Thoracic aorta (tissue), 2 donors: ENCODE data around the gene MYRIP. TPM values are rescaled to one million over a fixed set of nuclear protein-coding genes. Genes with fewer than 3 reads are reported as not detected.

Experiments used
- ATAC-seq: fragments of 150-250 bp; one replicate; pipeline ENCODE4 v1.8.0; 2017; ENCODE audit warnings: low read depth; ENCODE audit not compliant: insufficient number of reproducible peaks, low FRiP score
- DNase-seq: peaks from one replicate; pipeline ENCODE4 v3.0.0-alpha.2; 2020; ENCODE audit warnings: low spot score
- H3K27ac ChIP-seq, 2 donors: fragments of 200-600 bp; sonication (generic); 1 replicate in 1 of 2; 2 replicates in 1 of 2; pipeline ENCODE4 v1.5.1; 2016; ENCODE audit warnings: mild to moderate bottlenecking in 2 of 2, moderate library complexity in 2 of 2
- H3K27me3 ChIP-seq: fragments of 200-600 bp; sonication (generic); replicated peaks from 2 replicates; pipeline ENCODE4 v1.6.0; 2016; ENCODE audit warnings: mild to moderate bottlenecking; ENCODE audit not compliant: insufficient read depth
- H3K36me3 ChIP-seq: fragments of 200-600 bp; sonication (generic); one replicate; pipeline ENCODE4 v1.5.1; 2016
- H3K4me1 ChIP-seq, 2 donors: fragments of 200-600 bp; sonication (generic); 1 replicate in 1 of 2; 2 replicates in 1 of 2; pipeline versions ENCODE4 v1.5.1 to v1.6.0; 2016; ENCODE audit warnings: low read depth in 2 of 2, mild to moderate bottlenecking in 1 of 2; ENCODE audit not compliant: control insufficient read depth in 1 of 2
- H3K4me3 ChIP-seq: fragments of 200-600 bp; sonication (generic); 2 replicates; pipeline ENCODE4 v1.5.1; 2016; ENCODE audit warnings: mild to moderate bottlenecking
- H3K9me3 ChIP-seq: fragments of 200-600 bp; sonication (generic); 2 replicates; pipeline ENCODE4 v1.5.1; 2016
- CTCF ChIP-seq: fragments of 200-600 bp; sonication (generic); IDR thresholded peaks from one replicate; pipeline ENCODE4 v1.5.1; 2019; ENCODE audit warnings: antibody characterized with exemption
- total RNA-seq, 2 donors: library from RNA; depleted of rRNA; stranded (reverse); fragments of >200 nt; gene quantifications; one replicate each; pipeline versions ENCODE4 v1.1.0 to v1.2.3, GENCODE V29; 2016

Gene MYRIP
- total RNA-seq, 2 donors from 2014 or later = 1.5 to 5.1 TPM

DNA sequence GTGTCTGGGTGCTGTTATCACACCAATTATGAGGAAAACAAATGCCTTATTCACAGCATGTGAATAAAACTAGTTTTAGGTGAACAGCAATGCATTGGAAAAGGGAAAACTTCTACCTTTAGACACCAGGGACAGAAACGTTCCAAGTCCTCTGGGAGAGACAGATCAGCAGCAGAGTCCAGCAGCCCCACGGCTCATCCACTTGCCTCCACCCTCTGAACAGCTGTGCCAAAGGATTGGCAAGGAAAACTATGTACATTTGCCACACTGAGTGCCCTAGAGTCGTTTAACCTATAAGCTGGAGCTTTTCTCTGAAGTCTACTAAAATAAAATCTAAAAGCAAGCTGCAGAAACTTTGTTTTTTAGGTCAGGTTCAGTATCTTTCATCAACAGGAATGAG is 392.4 kb downstream of the MYRIP start:
- no peak for ATAC-seq
- H3K27ac ChIP-seq = no peak overlapping the region
- TF ChIP-seq CTCF = no peak
- H3K9me3 ChIP-seq = no peaks in the 10 kb centered on the region
- no peak overlapping the region for H3K4me3 ChIP-seq
- no peaks in the 10 kb centered on the region for H3K4me1 ChIP-seq
- H3K36me3 ChIP-seq = no peaks in the 10 kb centered on the region
- no peak for DNase-seq
- no peaks in the 10 kb centered on the region for H3K27me3 ChIP-seq

DNA sequence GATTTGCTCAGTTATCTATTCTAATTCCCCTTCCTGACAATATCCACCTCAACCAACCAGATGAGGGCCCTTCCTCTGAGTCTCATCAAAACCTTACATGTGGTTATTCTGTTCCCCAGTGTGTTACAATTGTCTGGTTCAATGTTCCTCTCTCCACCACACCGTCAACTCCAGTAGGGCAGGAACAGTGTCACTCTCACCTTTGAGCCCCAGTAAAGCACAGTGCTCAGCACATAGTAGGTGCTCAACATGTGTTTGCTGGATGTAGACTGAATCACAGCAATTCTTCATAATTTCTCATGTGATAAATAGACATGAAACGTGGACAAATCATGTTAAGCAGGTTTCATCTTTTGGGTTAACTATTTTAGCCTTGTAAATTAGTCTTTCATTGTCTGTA is 397.1 kb downstream of the MYRIP start:
- no peak for DNase-seq
- H3K36me3 ChIP-seq = no peaks in the 10 kb centered on the region
- H3K9me3 ChIP-seq = no peaks in the 10 kb centered on the region
- no peak for TF ChIP-seq CTCF
- no peaks in the 10 kb centered on the region for H3K4me1 ChIP-seq
- no peaks in the 10 kb centered on the region for H3K27me3 ChIP-seq
- H3K27ac ChIP-seq = no peak overlapping the region
- no peak for ATAC-seq
- no peak overlapping the region for H3K4me3 ChIP-seq

DNA sequence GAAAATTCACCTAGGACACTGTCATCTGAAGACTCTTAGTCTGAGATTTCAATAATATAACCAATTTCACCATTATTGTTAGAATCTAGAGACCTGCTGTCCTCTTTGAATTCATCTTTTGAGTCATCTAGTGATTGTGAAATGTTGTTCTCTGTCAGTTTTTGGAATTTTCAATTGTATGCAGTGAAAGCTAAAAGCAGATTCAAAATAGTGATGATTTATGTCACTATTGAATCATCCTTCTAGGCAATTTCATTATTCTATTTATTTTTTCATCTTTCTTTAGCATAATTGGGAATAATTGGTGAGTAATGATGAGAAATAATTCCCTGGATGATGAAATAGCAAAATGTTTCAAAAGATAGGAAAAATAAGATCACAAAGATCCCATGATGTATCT is 398.4 kb downstream of the MYRIP start:
- no peaks in the 10 kb centered on the region for H3K27me3 ChIP-seq
- TF ChIP-seq CTCF = no peak

GRCh38 chr3:40208251-40208650 is 398.8 kb downstream of the MYRIP start:
- Histone ChIP-seq H3K4me3 (no peak overlapping the region), H3K27me3 (no peaks in the 10 kb centered on the region), H3K9me3 (no peaks in the 10 kb centered on the region), H3K4me1 (no peaks in the 10 kb centered on the region), H3K36me3 (no peaks in the 10 kb centered on the region), H3K27ac (no peak overlapping the region)
- ATAC-seq (no peak), DNase-seq (no peak)
- TF ChIP-seq CTCF = no peak

More for the DNA sequence above, 398.4 kb downstream of the MYRIP start:
- Histone ChIP-seq H3K27ac (no peak overlapping the region), H3K9me3 (no peaks in the 10 kb centered on the region), H3K36me3 (no peaks in the 10 kb centered on the region), H3K4me1 (no peaks in the 10 kb centered on the region), H3K4me3 (no peak overlapping the region)
- ATAC-seq (no peak), DNase-seq (no peak)

DNA sequence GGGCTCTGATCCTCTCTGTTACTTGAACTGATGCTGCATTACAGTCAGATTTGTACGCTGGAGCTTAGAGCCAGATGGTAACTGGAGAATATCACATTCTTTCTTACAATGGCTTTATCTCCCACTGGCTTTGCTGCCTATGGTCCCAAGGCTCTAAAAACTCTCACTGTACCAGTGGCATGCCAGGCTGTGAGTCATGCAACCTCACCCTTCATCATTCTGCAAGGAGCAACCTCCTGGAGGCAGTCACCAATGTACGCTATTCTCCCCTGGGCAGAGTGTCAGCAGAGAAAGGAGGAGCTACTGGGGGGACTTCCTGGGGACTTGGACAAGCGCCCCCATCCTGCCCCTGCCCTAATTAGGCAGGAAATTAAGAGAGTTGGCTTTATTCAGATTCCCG is 402.2 kb downstream of the MYRIP start:
- Histone ChIP-seq H3K9me3 (no peaks in the 10 kb centered on the region), H3K27me3 (no peaks in the 10 kb centered on the region), H3K4me1 (no peaks in the 10 kb centered on the region), H3K4me3 (no peak overlapping the region), H3K27ac (no peak overlapping the region), H3K36me3 (no peaks in the 10 kb centered on the region)
- no peak for TF ChIP-seq CTCF
- DNase-seq (no peak), ATAC-seq (no peak)
